Measurements from ENCODE around the gene GDA.

Gene GDA

DNA sequence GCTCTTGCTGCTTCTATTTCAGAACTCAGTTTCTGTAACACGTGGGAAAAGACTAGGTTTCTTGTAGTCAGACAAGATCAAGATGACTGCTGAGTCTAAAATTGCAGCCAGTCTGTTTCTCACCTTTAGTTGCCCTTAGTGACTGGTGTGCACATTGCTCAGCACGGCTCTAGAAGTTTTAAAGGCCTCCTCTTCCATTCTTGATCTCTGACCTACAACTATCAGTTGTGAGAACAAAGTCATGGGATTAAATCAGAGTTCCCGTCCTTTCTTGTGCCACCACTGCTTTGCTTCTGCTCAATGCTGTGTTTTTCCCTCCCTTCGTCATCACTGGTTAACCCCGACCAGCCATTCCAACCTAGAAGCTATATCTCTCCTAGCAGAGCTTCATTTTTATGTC is 52.8 kb downstream of the GDA start:
- Histone ChIP-seq H3K4me3 (no peak overlapping the region), H3K27ac (no peak overlapping the region)

DNA sequence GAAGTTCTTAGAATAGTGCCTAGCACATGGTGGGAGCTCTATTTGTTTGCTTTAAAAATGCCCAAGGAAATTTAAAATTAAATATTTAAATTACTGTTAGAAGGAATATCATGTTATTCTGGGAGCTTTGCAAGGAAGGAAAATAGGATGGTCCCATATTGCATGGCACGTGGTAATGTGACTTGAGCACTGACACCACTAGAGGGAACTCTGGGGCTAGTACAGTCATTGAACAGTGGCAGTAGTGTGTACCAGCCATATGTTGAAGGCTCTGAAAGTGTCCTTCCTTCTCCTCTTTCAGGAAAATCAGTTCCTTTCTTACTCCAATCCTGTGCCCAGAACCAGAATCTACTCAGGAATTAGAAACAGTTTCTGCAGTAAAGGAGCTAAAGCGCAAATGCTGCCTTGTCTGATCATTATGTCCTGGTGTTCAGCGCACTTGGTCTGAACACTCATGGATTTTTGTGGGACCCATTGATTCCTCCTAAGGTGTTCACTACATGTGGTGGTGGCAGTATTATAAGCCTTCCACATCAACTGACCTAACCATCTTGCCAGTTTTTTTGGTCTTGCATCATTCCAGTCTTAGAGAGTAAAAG is 54.1 kb downstream of the GDA start:
- Histone ChIP-seq H3K4me3 (no peak overlapping the region), H3K27ac (no peak overlapping the region)

DNA sequence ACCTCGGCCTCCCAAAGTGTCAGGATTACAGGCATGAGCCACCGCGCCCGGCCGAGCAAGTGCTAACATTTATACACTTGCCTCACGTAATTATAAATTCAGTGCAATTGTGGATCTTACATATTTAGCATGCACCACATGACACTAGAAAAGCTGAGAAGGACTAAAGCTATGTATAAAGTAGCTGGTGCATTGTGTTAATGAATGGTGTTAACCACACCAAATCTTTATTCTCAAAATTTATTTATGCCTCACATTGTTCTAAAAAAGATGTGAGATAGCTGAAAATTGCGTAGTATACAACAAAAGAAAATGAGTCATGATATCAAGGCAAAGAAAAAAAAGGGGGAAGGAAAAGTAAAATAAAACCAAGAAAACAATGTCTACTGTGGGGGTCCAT is 54.8 kb downstream of the GDA start:
- no peak overlapping the region for H3K4me3 ChIP-seq
- no peak overlapping the region for H3K27ac ChIP-seq

DNA sequence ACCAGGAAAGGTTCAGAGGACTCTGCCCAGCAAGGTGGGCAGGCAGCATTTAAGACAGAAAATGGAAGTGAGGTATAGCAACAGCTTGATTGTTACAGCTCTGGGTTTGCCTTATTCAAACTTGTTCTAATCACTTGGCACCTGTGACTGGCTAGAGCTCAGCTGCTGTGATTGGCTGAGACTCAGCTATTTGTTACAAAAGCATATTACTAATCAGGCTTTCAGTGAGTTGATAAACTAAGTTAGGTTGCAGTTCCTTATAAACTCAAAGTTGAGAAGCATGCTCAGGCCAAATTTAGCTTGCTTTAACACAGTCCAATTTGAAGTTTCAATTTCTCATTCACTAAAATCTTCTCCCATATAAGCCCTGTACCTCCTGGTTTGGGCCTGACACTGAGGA is 56.3 kb downstream of the GDA start:
- Histone ChIP-seq H3K4me3 (no peak overlapping the region), H3K27ac (no peak overlapping the region)

DNA sequence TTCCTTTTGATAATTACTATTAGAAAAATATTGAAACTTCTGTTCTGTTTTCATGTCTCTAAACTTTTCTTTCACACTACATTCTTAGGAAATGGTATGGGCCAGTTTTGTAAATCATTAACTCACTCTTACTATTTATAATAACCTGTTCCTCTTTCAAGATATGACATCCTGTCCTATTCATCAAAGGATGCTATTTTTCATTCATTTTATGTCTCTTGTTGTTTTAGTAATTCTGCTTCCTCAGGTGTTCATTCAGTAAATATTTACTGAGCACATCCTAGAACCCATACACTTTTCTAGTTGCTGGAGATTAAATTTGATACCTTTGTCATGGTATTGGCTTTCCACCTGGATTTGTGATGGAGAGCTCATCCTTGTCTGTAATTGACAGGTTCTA is 58.0 kb downstream of the GDA start:
- H3K4me3 ChIP-seq = no peak overlapping the region
- no peak overlapping the region for H3K27ac ChIP-seq

DNA sequence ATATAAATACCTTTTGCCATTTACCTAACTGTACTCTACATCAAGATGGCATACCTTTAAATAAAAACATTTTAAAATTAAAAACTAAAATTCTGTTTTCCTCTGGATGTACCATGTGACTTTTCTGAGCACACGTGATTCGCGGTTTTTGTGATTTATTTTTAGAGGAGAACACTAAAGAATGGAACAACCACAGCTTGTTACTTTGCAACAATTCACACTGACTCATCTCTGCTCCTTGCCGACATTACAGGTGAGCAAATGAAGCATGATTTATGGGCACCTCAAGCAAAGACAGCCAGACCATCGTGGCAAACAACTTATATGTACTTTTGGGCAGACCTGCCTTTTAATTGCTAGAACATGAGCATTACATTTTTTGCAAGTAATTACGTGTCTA is 61.3 kb downstream of the GDA start:
- H3K4me3 ChIP-seq = no peak overlapping the region
- no peak overlapping the region for H3K27ac ChIP-seq

DNA sequence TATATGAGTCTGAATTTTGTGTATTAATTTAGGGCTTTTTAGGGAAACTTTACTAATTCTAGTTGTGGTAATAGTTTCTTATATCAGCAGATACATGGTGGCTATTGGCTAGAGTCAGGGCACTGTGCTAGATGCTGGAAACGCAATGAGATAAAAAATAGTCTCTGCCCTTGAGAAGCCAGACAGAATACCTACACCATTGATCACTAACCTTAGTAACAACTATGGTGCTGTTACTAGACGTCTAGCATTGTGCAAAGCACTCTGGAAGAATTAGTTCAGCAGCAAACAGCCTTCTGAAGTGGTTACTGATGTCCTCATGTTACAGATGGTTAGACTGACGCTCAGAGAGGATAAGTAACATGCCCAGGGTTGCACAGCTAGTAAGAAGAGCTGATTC is 61.8 kb downstream of the GDA start:
- H3K27ac ChIP-seq = no peak overlapping the region
- H3K4me3 ChIP-seq = no peak overlapping the region

DNA sequence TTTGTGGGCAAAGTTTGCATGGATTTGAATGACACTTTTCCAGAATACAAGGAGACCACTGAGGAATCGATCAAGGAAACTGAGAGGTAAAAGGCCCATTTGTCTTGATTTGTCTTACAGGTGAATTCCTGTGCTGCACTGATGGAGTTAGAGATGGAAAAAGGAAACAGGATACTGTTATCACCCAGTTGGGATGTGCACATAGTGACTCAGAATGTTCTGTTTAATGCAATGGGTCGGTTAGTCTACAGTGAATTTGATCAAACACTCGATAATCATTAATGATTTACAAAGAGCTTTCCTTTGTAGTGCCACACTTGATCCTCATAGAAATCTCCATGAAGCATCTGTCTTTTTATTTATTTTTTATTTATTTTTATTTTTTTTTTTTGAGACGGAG is 64.7 kb downstream of the GDA start:
- Histone ChIP-seq H3K27ac (no peak overlapping the region), H3K4me3 (no peak overlapping the region)

DNA sequence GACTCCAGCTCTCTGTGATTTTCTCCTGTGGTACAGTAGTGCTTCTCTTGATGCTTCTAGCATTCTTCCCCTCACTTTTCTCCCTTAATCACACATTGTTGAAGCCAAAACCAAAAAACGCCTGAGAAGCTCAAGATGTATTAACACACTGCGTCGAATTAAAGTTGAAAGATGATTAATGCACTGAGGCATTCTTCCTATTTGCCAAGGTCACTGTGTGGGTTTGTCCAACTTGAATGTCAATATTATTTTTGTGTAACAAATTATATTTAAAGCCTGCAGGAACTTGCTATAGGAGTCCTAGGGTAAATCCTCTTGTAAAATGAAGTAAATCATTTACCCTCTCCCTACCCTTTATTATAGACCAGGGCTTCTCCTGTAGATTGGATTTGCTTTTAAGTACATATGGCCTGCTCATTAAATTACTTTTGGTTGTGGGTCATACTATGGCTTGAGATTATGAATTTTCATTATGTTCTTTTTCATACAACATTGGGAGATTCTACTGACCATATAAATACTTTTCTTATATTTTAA is 68.1 kb downstream of the GDA start:
- H3K4me3 ChIP-seq = no peak overlapping the region
- no peak overlapping the region for H3K27ac ChIP-seq

DNA sequence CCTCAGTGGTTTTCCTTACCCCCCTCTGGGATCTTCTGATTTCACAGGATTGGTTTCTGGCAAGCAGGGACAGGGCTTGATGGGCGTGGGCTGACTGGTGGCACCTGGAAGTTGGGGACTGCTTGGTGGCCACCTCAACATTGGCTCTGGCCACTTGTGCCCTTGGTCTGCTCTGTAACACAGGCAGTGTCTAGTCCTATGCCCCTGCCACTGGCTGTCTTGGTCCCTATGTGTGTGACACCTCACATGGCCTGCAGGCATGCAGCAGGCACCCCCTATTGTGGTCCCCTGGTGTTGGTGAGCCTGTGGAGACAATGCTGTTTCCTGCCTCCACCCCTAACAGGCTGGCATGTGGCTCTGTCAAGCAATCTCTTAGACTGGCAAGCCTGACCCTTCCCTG is 71.3 kb downstream of the GDA start:
- H3K27ac ChIP-seq = no peak overlapping the region

DNA sequence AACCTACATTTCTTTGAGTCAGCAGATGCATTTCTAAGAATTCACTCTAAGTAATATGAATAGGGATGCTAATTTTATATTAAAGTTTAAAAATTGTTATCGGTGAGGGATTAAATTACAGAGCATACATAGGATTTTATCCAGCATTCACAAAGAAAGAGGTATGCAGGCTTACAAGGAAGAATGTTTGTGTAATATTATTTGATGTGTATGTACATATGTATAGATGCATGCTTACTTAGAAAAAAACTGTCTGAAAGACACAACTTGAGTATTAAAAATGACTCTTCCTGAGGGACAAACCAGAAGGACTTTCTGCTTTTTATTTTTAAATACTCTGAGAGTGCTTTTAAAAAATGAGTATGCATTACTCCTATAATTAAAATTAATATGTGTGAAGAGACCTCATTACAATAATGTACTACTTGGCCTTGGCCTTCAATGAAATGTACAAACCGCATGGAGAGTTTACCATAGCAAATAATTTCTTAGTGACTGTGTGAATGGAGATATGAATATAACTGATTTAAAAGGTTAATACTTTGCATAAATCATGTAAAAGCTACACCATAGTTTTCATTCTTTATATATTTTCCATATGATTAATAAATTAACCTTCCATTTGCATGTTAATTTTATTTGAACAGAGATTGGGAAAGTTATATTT is 77.0 kb downstream of the GDA start:
- H3K27ac ChIP-seq = no peak overlapping the region
- H3K4me3 ChIP-seq = no peak overlapping the region

More for the DNA sequence above, 71.3 kb downstream of the GDA start:
- H3K4me3 ChIP-seq = no peak overlapping the region

DNA sequence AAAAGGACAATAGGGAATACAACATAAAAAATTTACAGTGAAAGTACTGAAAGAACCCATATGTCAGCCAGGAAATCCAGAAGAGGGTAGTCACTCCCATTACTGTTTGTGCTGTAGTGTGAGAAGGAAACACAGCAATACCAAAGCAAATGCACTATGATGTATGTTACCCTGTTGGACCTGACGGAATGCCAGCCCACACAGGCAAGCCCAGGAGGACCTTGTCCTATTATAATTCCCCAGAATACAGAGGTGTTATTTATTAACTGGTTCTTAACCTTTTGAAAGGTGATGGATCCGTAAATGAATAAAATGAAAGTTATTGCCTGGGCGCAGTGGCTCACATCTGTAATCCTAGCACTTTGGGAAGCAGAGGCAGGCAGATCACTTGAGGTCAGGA is 79.0 kb downstream of the GDA start:
- Histone ChIP-seq H3K4me3 (no peak overlapping the region), H3K27ac (no peak overlapping the region)

DNA sequence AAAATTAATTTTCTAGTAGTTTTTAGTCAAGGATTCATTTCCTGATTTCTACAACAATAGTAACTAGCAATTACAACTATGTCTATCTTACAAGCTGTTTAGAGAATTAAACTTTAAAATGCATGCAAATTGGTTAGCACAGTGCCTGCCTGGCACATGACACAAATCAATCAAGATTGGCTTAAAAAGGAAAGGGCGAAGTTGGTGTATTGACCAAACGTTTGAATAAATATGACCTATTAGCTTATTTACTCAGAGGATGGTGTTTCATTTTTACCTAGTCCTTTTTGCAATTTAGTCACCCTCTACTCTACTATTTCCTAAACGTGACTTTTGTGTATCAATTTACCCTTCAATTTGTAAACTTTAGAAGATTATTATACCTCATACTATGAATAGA is 83.5 kb downstream of the GDA start:
- no peak overlapping the region for H3K4me3 ChIP-seq
- no peak overlapping the region for H3K27ac ChIP-seq

DNA sequence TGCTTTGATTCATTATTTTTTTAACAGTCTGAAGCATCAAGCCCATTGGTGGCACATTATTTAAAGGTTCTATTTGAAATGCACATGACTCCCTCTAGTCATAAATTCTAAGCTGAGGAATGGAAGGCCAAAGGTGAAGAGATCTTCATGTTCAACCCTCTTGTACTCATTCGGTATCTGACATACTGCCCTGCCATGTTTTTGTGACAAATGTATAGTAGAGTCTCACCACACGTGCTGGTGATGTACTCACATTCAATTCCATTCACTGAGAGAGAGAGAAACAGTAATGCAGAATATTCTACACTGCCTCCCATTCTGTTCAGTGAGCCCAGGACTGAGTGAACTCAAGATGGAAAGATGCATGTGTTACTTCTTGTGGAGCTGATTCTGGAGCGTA is 98.3 kb downstream of the GDA start:
- Histone ChIP-seq H3K4me3 (no peak overlapping the region), H3K27ac (no peak overlapping the region)

DNA sequence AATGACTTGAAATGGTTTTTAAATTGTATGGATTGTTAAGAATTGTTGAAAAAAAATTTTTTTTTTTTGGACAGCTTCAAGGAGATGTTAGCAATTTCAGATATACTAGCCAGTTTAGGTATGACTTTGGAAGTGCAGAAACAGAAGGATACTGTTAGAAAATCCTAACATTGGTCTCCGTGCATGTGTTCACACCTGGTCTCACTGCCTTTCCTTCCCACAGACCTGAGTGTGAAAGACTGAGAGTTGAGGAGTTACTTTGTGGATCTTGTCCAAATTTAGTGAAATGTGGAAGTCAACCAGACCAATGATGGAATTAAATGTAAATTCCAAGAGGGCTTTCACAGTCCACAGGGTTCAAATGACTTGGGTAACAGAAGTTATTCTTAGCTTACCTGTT is 102.3 kb downstream of the GDA start:
- H3K27ac ChIP-seq = no peak overlapping the region
- H3K4me3 ChIP-seq = no peak overlapping the region

DNA sequence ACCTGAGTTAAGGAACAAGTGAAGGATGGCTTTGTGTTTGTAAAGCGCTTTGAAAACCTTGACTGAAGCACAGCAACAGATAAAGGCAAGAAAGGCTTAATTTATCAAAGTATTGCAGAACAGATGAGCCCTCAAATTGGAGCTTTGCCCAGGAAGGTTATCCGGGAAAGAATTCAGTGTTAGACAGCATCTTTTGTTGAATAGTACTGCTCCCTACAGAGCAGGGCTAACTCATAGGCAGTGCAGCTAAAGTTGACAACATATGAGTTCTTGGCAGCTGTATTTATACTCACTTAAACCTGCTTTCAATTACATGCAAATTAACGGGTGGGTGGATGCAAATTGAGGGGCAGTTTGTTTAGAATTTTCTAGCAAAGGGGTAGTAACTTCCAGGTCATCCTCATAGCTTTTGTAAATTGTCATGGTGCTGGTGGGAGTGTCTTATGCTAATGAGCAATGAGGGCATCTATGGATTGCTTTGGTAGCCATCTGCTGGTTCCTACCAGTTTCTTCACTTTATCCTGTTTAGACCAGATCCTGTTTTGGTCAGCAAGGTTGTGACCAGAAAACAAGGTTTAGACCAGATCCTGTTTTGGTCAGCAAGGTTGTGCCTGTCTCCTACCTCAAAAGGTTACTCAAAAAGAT is 105.8 kb downstream of the GDA start:
- H3K4me3 ChIP-seq = no peak overlapping the region
- no peak overlapping the region for H3K27ac ChIP-seq

DNA sequence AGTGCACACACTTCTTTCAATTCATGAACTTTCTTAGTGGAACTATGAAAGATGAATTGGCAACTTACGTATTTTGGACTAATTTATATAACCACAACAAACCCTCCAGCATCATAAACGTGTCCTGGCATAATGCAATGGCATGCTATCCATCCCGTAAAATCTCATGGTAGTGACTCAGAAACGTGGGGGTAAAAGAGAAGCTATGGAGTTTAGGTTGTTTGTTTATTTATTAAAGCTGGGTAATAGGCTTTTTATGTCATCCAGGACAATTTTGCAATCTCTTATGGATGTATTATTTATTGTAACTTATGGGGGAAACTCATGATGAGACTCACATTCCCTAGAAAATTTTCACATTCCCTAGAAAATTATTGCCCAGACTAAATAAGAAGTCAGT is 106.3 kb downstream of the GDA start:
- Histone ChIP-seq H3K4me3 (no peak overlapping the region), H3K27ac (no peak overlapping the region)

DNA sequence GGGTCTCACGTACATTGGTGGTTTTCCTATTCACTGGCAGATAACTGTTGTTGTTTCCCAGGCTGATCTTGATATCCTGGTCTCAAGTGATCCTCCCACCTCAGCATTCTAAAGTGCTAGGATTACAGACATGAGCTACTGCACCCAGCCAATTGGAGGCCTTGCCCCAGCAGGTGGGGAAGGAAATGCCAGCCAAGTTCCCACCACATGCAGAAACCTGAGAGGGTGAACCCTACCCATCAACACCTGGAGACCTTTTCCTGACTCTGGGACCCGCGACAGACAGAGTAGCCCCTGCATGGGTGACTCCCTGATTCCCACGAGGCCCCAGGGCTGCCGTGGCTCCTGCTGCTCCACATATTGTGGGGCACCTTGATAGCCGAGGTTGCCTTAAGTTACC is 107.7 kb downstream of the GDA start:
- H3K4me3 ChIP-seq = no peak overlapping the region

DNA sequence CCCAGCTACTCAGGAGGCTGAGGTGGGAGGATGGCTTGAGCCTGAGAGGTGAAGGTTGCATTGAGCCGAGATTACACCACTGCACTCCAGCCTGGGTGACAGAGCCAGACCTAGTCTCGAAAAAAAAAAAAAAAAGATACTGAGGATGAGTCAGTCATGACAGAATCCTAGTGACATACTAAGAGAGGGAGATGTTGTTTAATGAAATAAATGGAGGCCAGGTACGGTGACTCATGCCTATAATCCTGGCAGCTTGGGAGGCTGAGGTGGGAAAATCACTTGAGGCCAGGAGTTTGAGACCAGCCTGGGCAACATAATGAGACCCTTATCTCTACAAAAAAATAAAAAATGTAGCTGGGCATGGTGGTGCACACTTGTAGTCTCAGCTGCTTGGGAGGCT is 108.6 kb downstream of the GDA start:
- H3K27ac ChIP-seq = no peak overlapping the region
- no peak overlapping the region for H3K4me3 ChIP-seq

More for the DNA sequence above, 107.7 kb downstream of the GDA start:
- H3K27ac ChIP-seq = no peak overlapping the region

DNA sequence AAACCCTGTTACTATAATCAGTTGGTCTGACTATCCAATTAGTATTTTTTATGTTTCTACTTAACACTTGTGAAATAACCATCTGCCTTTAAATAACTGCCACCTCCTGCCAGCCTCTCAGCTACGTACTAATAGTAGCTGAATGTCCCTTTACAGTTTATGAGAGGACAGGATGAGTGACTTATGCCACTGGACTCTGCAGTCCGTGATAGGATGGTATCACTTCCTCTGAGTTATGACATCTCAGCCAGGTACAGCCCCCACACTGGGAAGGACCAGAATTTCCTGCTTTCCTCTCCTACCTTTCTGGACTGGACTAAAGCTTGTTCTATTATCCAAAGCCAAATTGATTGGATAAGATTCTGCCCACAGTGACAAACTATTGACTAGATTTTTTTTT is 112.8 kb downstream of the GDA start:
- no peak overlapping the region for H3K27ac ChIP-seq
- no peak overlapping the region for H3K4me3 ChIP-seq

DNA sequence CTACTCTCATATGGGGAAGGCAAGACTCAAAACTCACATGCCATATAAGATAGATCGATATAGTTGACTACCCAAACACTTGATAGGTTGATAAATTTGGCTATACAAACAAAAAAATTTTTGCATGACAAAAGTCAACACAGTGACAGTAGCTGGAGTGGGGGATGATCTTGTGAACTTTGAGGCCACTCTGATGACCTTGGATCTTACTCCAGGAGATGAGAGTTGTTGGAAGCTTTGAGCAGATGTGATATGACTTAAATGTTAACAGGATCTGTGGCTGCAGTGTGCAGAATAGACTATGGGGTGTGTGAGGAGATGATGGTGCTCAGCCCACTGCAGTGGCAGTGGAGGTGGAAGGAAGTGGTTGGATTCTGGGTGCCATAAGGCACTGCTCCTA is 114.3 kb downstream of the GDA start:
- Histone ChIP-seq H3K4me3 (no peak overlapping the region), H3K27ac (no peak overlapping the region)

All from skin epidermis (tissue), 12 donors.